ENCODE results near the gene MDFI. TPM values are rescaled to one million over a fixed set of nuclear protein-coding genes. Genes with fewer than 3 reads are reported as not detected.

MDFI gene
- total and polyA plus RNA-seq, 12 donors = 0.34 to 4.4 (median 1.3) TPM

DNA sequence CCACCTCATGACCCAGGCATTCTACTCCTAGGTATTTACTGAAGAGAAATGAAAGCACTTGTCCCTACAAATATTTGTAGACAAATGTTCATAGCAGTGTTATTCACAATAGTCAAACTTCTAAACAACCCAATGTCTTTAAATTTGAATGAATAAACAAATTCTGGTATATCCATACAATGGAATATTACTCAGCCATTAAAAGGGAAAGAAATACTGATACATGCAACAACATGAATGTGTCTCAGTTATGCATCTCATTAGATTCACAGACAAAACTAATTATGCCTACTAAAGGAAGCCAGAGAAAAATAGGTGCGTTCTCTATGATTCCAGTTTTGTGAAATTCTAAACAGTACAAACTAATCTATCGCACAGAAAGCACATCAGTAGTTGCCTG, 30.7 kb downstream of the MDFI start:
- no peak overlapping the region for H3K4me3 ChIP-seq
- H3K9me3 ChIP-seq = peaks cover 0 to 14% (median 0%) of the 10 kb centered on the region in 11 donors
- H3K4me1 ChIP-seq = no peaks in the 10 kb centered on the region
- intact Hi-C loops (cut with DNase I) = loop anchor here in 1 of 10 donors (5.0 kb wide), 1 partner anchor 42 kb away; no protein-coding TSS in a partner anchor
- no peak for ATAC-seq
- TF ChIP-seq, protein P1, sequence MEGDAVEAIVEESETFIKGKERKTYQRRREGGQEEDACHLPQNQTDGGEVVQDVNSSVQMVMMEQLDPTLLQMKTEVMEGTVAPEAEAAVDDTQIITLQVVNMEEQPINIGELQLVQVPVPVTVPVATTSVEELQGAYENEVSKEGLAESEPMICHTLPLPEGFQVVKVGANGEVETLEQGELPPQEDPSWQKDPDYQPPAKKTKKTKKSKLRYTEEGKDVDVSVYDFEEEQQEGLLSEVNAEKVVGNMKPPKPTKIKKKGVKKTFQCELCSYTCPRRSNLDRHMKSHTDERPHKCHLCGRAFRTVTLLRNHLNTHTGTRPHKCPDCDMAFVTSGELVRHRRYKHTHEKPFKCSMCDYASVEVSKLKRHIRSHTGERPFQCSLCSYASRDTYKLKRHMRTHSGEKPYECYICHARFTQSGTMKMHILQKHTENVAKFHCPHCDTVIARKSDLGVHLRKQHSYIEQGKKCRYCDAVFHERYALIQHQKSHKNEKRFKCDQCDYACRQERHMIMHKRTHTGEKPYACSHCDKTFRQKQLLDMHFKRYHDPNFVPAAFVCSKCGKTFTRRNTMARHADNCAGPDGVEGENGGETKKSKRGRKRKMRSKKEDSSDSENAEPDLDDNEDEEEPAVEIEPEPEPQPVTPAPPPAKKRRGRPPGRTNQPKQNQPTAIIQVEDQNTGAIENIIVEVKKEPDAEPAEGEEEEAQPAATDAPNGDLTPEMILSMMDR (IDR thresholded peaks at IDR 0.05) = no peak
- H3K27me3 ChIP-seq = peaks cover 0 to 19% (median 0%) of the 10 kb centered on the region in 7 donors
- WGBS, 2 donors = 98 to 99% methylated on average over 2 of the region's 2 CpGs
- H3K27ac ChIP-seq = no peak overlapping the region
- H3K36me3 ChIP-seq = no peaks in the 10 kb centered on the region
- no peak for DNase-seq

DNA sequence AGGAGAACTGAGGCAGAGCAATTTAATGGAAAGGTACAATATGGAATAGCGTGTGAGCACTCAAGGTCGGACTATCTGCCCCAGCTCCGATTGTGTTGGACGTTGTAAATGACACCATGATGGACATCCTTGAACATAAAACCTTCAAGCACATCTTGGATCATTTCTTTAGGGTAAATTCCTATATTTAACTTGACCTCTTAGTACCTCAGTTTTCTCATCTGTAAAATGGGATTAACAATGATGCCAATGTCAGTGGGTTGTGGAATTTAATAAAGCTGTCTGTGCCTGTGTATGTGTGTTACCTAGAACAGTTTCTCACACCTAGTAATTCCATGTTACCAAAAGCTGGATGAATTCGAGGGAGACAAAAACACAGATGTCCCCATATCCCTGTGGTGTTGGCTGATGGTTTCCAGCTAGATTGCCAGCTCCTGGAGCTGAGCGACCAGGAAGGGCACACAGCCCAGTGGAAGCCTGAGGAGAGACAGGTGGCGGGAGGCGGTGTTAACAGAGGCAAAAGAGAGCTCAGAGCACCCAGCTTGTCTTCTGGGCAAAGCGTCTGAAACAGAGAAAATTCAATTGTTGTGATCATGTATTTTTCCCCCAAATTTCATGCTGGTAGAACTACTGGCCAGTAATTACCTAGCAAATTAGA, 32.6 kb downstream of the MDFI start:
- Histone ChIP-seq H3K4me3 (no peak overlapping the region), H3K4me1 (no peaks in the 10 kb centered on the region), H3K27ac (no peak overlapping the region), H3K9me3 (peaks cover 0 to 14% (median 0%) of the 10 kb centered on the region in 11 donors), H3K36me3 (no peaks in the 10 kb centered on the region), H3K27me3 (peaks cover 0 to 14% (median 0%) of the 10 kb centered on the region in 7 donors)
- intact Hi-C loops (cut with DNase I) = no loop called here
- ATAC-seq (no peak), DNase-seq (no peak)
- WGBS, 2 donors = 82 to 86% methylated on average over 9 of the region's 9 CpGs
- TF ChIP-seq, protein P1 (IDR thresholded peaks at IDR 0.05) = no peak

DNA sequence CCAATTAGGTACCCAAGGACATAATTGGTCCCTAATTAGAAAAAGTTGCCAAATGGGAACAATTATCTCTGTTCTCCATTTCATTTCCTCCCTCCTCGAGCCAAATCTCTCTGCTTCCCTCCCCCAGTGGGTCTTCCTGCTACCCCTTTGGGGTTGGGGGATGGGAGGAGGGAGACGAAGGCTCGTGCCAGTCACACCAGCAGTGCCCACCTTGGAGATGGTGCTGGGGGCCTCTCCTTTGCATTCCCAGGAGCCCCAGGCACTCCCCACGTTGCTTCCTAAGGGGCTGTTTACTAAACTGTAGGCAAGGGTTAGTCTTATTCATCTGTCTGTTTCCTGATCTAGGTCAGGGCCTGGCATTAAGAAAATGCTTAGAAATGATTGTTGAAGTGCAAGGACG, 33.1 kb downstream of the MDFI start:
- Histone ChIP-seq H3K4me1 (no peaks in the 10 kb centered on the region), H3K27me3 (peaks cover 0 to 14% (median 0%) of the 10 kb centered on the region in 7 donors), H3K27ac (no peak overlapping the region), H3K9me3 (peaks cover 0 to 14% (median 0%) of the 10 kb centered on the region in 11 donors), H3K4me3 (no peak overlapping the region), H3K36me3 (no peaks in the 10 kb centered on the region)
- 49 to 54% methylated on average over 5 of the region's 5 CpGs for WGBS, 2 donors
- ATAC-seq (no peak), DNase-seq (no peak)
- intact Hi-C loops (cut with DNase I) = no loop called here
- TF ChIP-seq, protein P1 (IDR thresholded peaks at IDR 0.05) = no peak

DNA sequence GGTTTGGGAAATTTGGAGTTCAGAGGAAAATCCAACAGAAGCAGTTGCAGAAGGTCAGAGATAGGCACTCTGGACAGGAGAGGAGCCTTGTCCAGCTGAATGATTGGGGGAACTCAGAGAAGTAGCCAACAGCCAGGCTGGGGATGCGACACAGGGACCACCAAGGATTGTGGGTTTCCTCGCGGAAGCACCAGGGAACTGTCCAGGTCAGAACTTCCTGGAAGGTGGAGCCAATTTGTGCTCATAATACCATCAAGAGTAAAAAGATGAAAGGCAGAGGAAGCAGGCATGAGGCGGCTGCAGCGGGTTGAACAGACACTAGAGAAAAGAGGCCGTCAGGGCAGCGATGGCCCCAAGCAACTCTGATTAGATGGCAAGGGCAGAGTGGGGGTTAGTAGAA, 33.7 kb downstream of the MDFI start:
- Histone ChIP-seq H3K4me3 (no peak overlapping the region), H3K4me1 (no peaks in the 10 kb centered on the region), H3K27me3 (peaks cover 0 to 14% (median 0%) of the 10 kb centered on the region in 7 donors), H3K27ac (no peak overlapping the region), H3K36me3 (no peaks in the 10 kb centered on the region), H3K9me3 (peaks cover 0 to 14% (median 0%) of the 10 kb centered on the region in 11 donors)
- no peak for DNase-seq
- intact Hi-C loops (cut with DNase I) = no loop called here
- WGBS, 2 donors = 68 to 69% methylated on average over 7 of the region's 7 CpGs
- no peak for ATAC-seq
- TF ChIP-seq, protein P1 (IDR thresholded peaks at IDR 0.05) = no peak
